GM12878 (cell line): ENCODE data around the gene FARS2. TPM values are rescaled to one million over a fixed set of nuclear protein-coding genes. Genes with fewer than 3 reads are reported as not detected.

ENCODE experiments used
- ATAC-seq: fragments of 200-7000 bp; cut with Tn5 transposase; 3 replicates; pipeline ENCODE4 v1.9.1; 2020; ENCODE audit warnings: mild to moderate bottlenecking, moderate library complexity
- BruUV-seq: library from RNA; stranded (reverse); fragments of 400-500 nt; replicated peaks from 2 replicates; lab custom pipeline; 2021; lab: Mats Ljungman, UMichigan
- CTCF ChIA-PET: fragments of 300-600 bp; sonication (Branson Sonifier 250); formaldehyde crosslinking; extraction: SDS; loops from one replicate; lab custom pipeline; 2021; ENCODE audit warnings: inconsistent platforms; lab: Yijun Ruan, JAX
- POLR2A ChIA-PET: fragments of 350-600 bp; formaldehyde crosslinking; extraction: SDS; loops from one replicate; lab custom pipeline; 2021; ENCODE audit warnings: inconsistent platforms; lab: Charles Lee
- RAD21 ChIA-PET: fragments of 300-600 bp; sonication (Branson Sonifier 250); formaldehyde crosslinking; loops from one replicate; lab custom pipeline; 2023; ENCODE audit warnings: antibody characterized with exemption; ENCODE audit not compliant: unreplicated experiment; lab: Charles Lee
- SMC1A ChIA-PET: fragments of 300-600 bp; sonication (Branson Sonifier 250); formaldehyde crosslinking; loops from one replicate; lab custom pipeline; 2023; ENCODE audit not compliant: unreplicated experiment, uncharacterized antibody; lab: Charles Lee
- DNase-seq: peaks from one replicate; pipeline ENCODE4 v3.0.0-alpha.2; 2011; ENCODE audit warnings: low read depth, low spot score
- FAIRE-seq: peaks from 3 replicates; lab custom pipeline; 2011; peaks lifted over from hg19 to GRCh38; lab: Jason Lieb, UNC
- H2AFZ ChIP-seq: 2 replicates; pipeline ENCODE4 v1.6.0; 2011; ENCODE audit warnings: low read depth, low read length, control low read depth; ENCODE audit not compliant: control insufficient read depth
- H3K27ac ChIP-seq: 2 replicates; pipeline ENCODE4 v1.5.1; 2011; ENCODE audit warnings: control low read depth; ENCODE audit not compliant: control insufficient read depth, insufficient read depth
- H3K27me3 ChIP-seq, 2 experiments: replicated peaks in 1 of 2; 2 replicates each; pipeline versions ENCODE4 v1.6.0 to v1.6.1; 2011; ENCODE audit warnings: low read length in 1 of 2; ENCODE audit not compliant: control insufficient read depth in 2 of 2, insufficient read depth in 2 of 2
- H3K36me3 ChIP-seq, 2 experiments: 2 replicates each; pipeline ENCODE4 v1.5.1; 2011; ENCODE audit warnings: low read length in 1 of 2; ENCODE audit not compliant: control insufficient read depth in 2 of 2, insufficient read depth in 2 of 2
- H3K4me1 ChIP-seq: 2 replicates; pipeline ENCODE4 v1.6.1; 2011; ENCODE audit warnings: mild to moderate bottlenecking, low read length, moderate library complexity, mixed read lengths; ENCODE audit not compliant: control insufficient read depth, insufficient read depth
- H3K4me2 ChIP-seq: 2 replicates; pipeline ENCODE4 v1.6.0; 2011; ENCODE audit warnings: control low read depth; ENCODE audit not compliant: control insufficient read depth, insufficient read depth
- H3K4me3 ChIP-seq: fragments of 200-600 bp; sonication (generic); 2 replicates; pipeline ENCODE4 v1.5.1; 2016
- H3K79me2 ChIP-seq: 2 replicates; pipeline ENCODE4 v1.6.0; 2011; ENCODE audit warnings: low read length; ENCODE audit not compliant: control insufficient read depth, insufficient read depth
- H3K9ac ChIP-seq: 2 replicates; pipeline ENCODE4 v1.8.0; 2011; ENCODE audit warnings: low read length, control low read depth, mixed read lengths; ENCODE audit not compliant: control insufficient read depth, insufficient read depth
- H3K9me3 ChIP-seq: replicated peaks from 3 replicates; pipeline ENCODE4 v1.5.1; 2011; ENCODE audit warnings: mild to moderate bottlenecking, low read length; ENCODE audit not compliant: control insufficient read depth, insufficient read depth
- H4K20me1 ChIP-seq: 2 replicates; pipeline ENCODE4 v1.6.0; 2011; ENCODE audit not compliant: control insufficient read depth, insufficient read depth
- ATF3 ChIP-seq: IDR thresholded peaks from 2 replicates; pipeline ENCODE4 v1.6.1; 2011; ENCODE audit warnings: low read depth, mild to moderate bottlenecking, low read length, moderate library complexity, borderline replicate concordance; ENCODE audit errors: extremely low read depth
- CTCF ChIP-seq, 3 experiments: IDR thresholded peaks in 2 of 3; conservative IDR thresholded peaks in 1 of 3; 2 replicates each; pipeline ENCODE4 v1.5.1; 2011; ENCODE audit warnings: low read depth in 3 of 3, low read length in 3 of 3, mild to moderate bottlenecking in 3 of 3, control low read depth in 2 of 3, moderate library complexity in 2 of 3, inconsistent platforms in 1 of 3, mixed read lengths in 1 of 3; ENCODE audit not compliant: control insufficient read depth in 2 of 3, insufficient read depth in 1 of 3; ENCODE audit errors: extremely low read depth in 1 of 3
- ESRRA ChIP-seq: IDR thresholded peaks from 2 replicates; pipeline ENCODE4 v1.6.1; 2012; ENCODE audit warnings: mild to moderate bottlenecking, low read length, improper control_type of control experiment
- FOXK2 ChIP-seq: fragments of 450-650 bp; IDR thresholded peaks from 2 replicates; pipeline ENCODE4 v1.6.1; 2017; ENCODE audit warnings: mild to moderate bottlenecking, moderate library complexity
- POLR2AphosphoS2 ChIP-seq: IDR thresholded peaks from 2 replicates; pipeline ENCODE4 v1.6.1; 2011; ENCODE audit warnings: low read depth, mild to moderate bottlenecking, low read length, improper control_type of control experiment, moderate library complexity
- ZNF384 ChIP-seq: IDR thresholded peaks from 2 replicates; pipeline ENCODE4 v1.6.1; 2012; ENCODE audit warnings: low read depth, mild to moderate bottlenecking, low read length, improper control_type of control experiment, borderline replicate concordance
- WGBS: methylation state at CpG from one replicate; pipeline ENCODE4 v1.1.6; 2016; ENCODE audit warnings: low lambda C conversion rate; ENCODE audit not compliant: insufficient replicate concordance, insufficient coverage; ENCODE audit errors: missing lambda C conversion rate; 5-methylcytosine and 5-hydroxymethylcytosine counted together
- in situ Hi-C: fragments of 300-500 bp; cut with MboI; formaldehyde crosslinking; loops from 9 replicates; pipeline ENCODE4 v1.14.3; 2018; ENCODE audit warnings: mixed read lengths
- intact Hi-C: fragments of 100-400 bp; cut with micrococcal nuclease; formaldehyde crosslinking; loops from one replicate; pipeline ENCODE4 v1.14.2; 2022; ENCODE audit not compliant: unreplicated experiment
- polyA plus RNA-seq, 11 experiments: library from polyadenylated mRNA; depleted of rRNA in 4 of 11; unstranded in 6 of 11; stranded (reverse) in 5 of 11; fragments of >200 nt; fragmentation: Nextera tagmentation in 4 of 11; fragmentation: Illumina TruSeq in 1 of 11; extraction: Ambion mirVana in 4 of 11; extraction: Trizol in 1 of 11; gene quantifications; 1 replicate in 1 of 11; 2 replicates in 10 of 11; pipeline versions ENCODE4 v1.2.1 to v1.2.3, GENCODE V29; 2011 to 2016; ENCODE audit warnings: inconsistent platforms in 2 of 11, missing spikeins in 2 of 11, low read depth in 1 of 11
- total RNA-seq, 4 experiments: library from RNA; depleted of rRNA in 3 of 4; stranded (reverse); fragments of >200 nt in 3 of 4; fragmentation: Illumina TruSeq in 1 of 4; extraction: Trizol in 1 of 4; gene quantifications; 2 replicates each; pipeline versions ENCODE4 v1.2.1 to v1.2.3, GENCODE V29; 2013 to 2021

Gene FARS2
- total and polyA plus RNA-seq, 10 of the 15 experiments (the other 5 are each of a cell fraction or from before 2014, with no cell fraction given) = 16.8 to 46.7 (median 25.6) TPM

GRCh38 chr6:5554226-5554625 is 292.9 kb downstream of the FARS2 start (continued):
- TF ChIP-seq CTCF (IDR thresholded peaks at IDR 0.05 in 2 of 3, conservative IDR thresholded peaks at IDR 0.05 in 1 of 3; ENCODE audit: control insufficient read depth in 2 of 3, extremely low read depth in 1 of 3, insufficient read depth in 1 of 3, low read depth in 3 of 3, low read length in 3 of 3) (no peak), ZNF384 (no peak), ESRRA (no peak), ATF3 (no peak)

- Histone ChIP-seq H3K27me3 (no peaks in the 10 kb centered on the region), H3K79me2 (no peaks in the 10 kb centered on the region; the same call in 1 of the 2 replicates), H3K4me2 (no peak overlapping the region), H2AFZ (no peak overlapping the region), H4K20me1 (no peaks in the 10 kb centered on the region), H3K9ac (no peak overlapping the region), H3K27ac (no peak overlapping the region), H3K36me3 (no peaks in the 10 kb centered on the region), H3K9me3 (peaks cover 2% of the 10 kb centered on the region; the same call in 2 of the 3 replicates), H3K4me1 (peaks cover 10% of the 10 kb centered on the region), H3K4me3 (no peak overlapping the region)
- ChIA-PET CTCF (no interaction called here), RAD21 (no interaction called here), POLR2A (no interaction called here), SMC1A (interaction anchor here (1.3 to 1.7 kb wide), 2 partner anchors 9 to 49 kb away, joined by 3 to 6 read pairs; no protein-coding TSS in a partner anchor)
- BruUV-seq = no TSS peak
- DNase-seq = no peak
- in situ Hi-C loops (no loop called here), intact Hi-C loops (no loop called here)
- 98% methylated on average over 7 of the region's 7 CpGs for WGBS
- no peak for TF ChIP-seq FOXK2
- no peak for TF ChIP-seq POLR2AphosphoS2
- FAIRE-seq = no peak
- ATAC-seq = no peak
These were observed 294.7 kb downstream of the FARS2 start for GRCh38 chr6:5556011-5556410.
